WTC11 (cell line): ENCODE results near the gene EVI5L. TPM values are rescaled to one million over a fixed set of nuclear protein-coding genes. Genes with fewer than 3 reads are reported as not detected.

Experiments used
- ATAC-seq: fragments of 200-7000 bp; cut with Tn5 transposase; 2 replicates; pipeline ENCODE4 v1.10.0; 2021; ENCODE audit warnings: mild to moderate bottlenecking, moderate library complexity
- CTCF ChIA-PET: fragments of 300-600 bp; sonication (Branson Sonifier 250); formaldehyde crosslinking; loops from one replicate; lab custom pipeline; 2021; ENCODE audit warnings: antibody characterized with exemption; lab: Charles Lee
- POLR2A ChIA-PET: fragments of 350-600 bp; sonication (Branson Sonifier 250); formaldehyde crosslinking; loops from one replicate; lab custom pipeline; 2021; ENCODE audit warnings: antibody characterized with exemption; lab: Charles Lee
- DNase-seq: peaks from one replicate; pipeline ENCODE4 v3.0.0; 2021; ENCODE audit warnings: low spot score
- H3K27ac Mint-ChIP-seq: 2 replicates; pipeline ENCODE4 v1.8.0; 2021; ENCODE audit warnings: mixed read lengths
- H3K27me3 Mint-ChIP-seq: 2 replicates; pipeline ENCODE4 v1.8.0; 2021; ENCODE audit warnings: low read depth, mild to moderate bottlenecking, moderate library complexity, mixed read lengths
- H3K36me3 Mint-ChIP-seq: 2 replicates; pipeline ENCODE4 v1.8.0; 2021; ENCODE audit warnings: mixed read lengths
- H3K4me1 Mint-ChIP-seq: 2 replicates; pipeline ENCODE4 v1.8.0; 2022; ENCODE audit warnings: mixed read lengths
- H3K4me3 Mint-ChIP-seq: 2 replicates; pipeline ENCODE4 v1.8.0; 2021; ENCODE audit warnings: mild to moderate bottlenecking, moderate library complexity, mixed read lengths
- H3K9me3 Mint-ChIP-seq: 2 replicates; pipeline ENCODE4 v1.8.0; 2021; ENCODE audit warnings: mixed read lengths
- ATF6 ChIP-seq: sonication (generic); formaldehyde crosslinking; IDR thresholded peaks from 2 replicates; pipeline ENCODE4 v1.8.1; 2023; ENCODE audit warnings: mild to moderate bottlenecking, missing genetic modification reagents
- CDX4 ChIP-seq: fragments of 250-450 bp; sonication (Bioruptor Pico); IDR thresholded peaks from 2 replicates; pipeline ENCODE4 v1.9.0; 2021; ENCODE audit warnings: moderate library complexity, mild to moderate bottlenecking, inconsistent platforms, borderline replicate concordance
- CREB1 ChIP-seq: sonication (generic); formaldehyde crosslinking; IDR thresholded peaks from 2 replicates; pipeline ENCODE4 v1.8.0; 2023; ENCODE audit warnings: mild to moderate bottlenecking, missing genetic modification reagents
- FOXK1 ChIP-seq: sonication (generic); formaldehyde crosslinking; IDR thresholded peaks from 2 replicates; pipeline ENCODE4 v1.8.0; 2022; ENCODE audit warnings: mild to moderate bottlenecking, moderate library complexity, missing genetic modification reagents
- GRHL2 ChIP-seq: fragments of 250-450 bp; sonication (Bioruptor Pico); IDR thresholded peaks from 2 replicates; pipeline ENCODE4 v1.8.0; 2022; ENCODE audit warnings: mild to moderate bottlenecking, moderate library complexity; ENCODE audit not compliant: insufficient replicate concordance, severe bottlenecking
- GTF2I ChIP-seq: fragments of 250-450 bp; sonication (Bioruptor Pico); conservative IDR thresholded peaks from 2 replicates; pipeline ENCODE4 v1.4.0; 2021; ENCODE audit warnings: mild to moderate bottlenecking
- HMGXB4 ChIP-seq: sonication (generic); formaldehyde crosslinking; IDR thresholded peaks from 2 replicates; pipeline ENCODE4 v1.8.1; 2023; ENCODE audit warnings: mild to moderate bottlenecking, moderate library complexity, missing genetic modification reagents
- JAZF1 ChIP-seq: fragments of 250-450 bp; sonication (Bioruptor Pico); IDR thresholded peaks from 2 replicates; pipeline ENCODE4 v1.9.0; 2021; ENCODE audit warnings: moderate library complexity, mild to moderate bottlenecking, inconsistent platforms
- JUN ChIP-seq: sonication (generic); formaldehyde crosslinking; IDR thresholded peaks from 2 replicates; pipeline ENCODE4 v1.8.0; 2023; ENCODE audit warnings: mild to moderate bottlenecking, missing genetic modification reagents
- KAT7 ChIP-seq: sonication (generic); formaldehyde crosslinking; IDR thresholded peaks from 2 replicates; pipeline ENCODE4 v1.8.1; 2023; ENCODE audit warnings: missing genetic modification reagents, mild to moderate bottlenecking, borderline replicate concordance
- NFE2L1 ChIP-seq: sonication (generic); formaldehyde crosslinking; IDR thresholded peaks from 2 replicates; pipeline ENCODE4 v1.8.1; 2023; ENCODE audit warnings: missing genetic modification reagents
- NFYB ChIP-seq: sonication (generic); formaldehyde crosslinking; conservative IDR thresholded peaks from 2 replicates; pipeline ENCODE4 v1.8.0; 2022; ENCODE audit warnings: low read depth, missing genetic modification reagents
- NR1H2 ChIP-seq: sonication (generic); formaldehyde crosslinking; IDR thresholded peaks from 2 replicates; pipeline ENCODE4 v1.9.0; 2021; ENCODE audit warnings: mild to moderate bottlenecking, moderate library complexity, missing genetic modification reagents
- PREB ChIP-seq: sonication (generic); formaldehyde crosslinking; IDR thresholded peaks from 2 replicates; pipeline ENCODE4 v1.8.1; 2022; ENCODE audit warnings: mild to moderate bottlenecking, missing genetic modification reagents, moderate library complexity, borderline replicate concordance
- PRRX2 ChIP-seq: fragments of 250-450 bp; sonication (Bioruptor Pico); IDR thresholded peaks from 2 replicates; pipeline ENCODE4 v1.8.0; 2021; ENCODE audit warnings: mild to moderate bottlenecking
- RORB ChIP-seq: fragments of 250-450 bp; sonication (Bioruptor Pico); IDR thresholded peaks from 2 replicates; pipeline ENCODE4 v1.9.0; 2021; ENCODE audit warnings: mild to moderate bottlenecking
- SMAD3 ChIP-seq: sonication (generic); formaldehyde crosslinking; IDR thresholded peaks from 2 replicates; pipeline ENCODE4 v1.8.0; 2022; ENCODE audit warnings: missing genetic modification reagents, mild to moderate bottlenecking, borderline replicate concordance
- STAT6 ChIP-seq: sonication (generic); formaldehyde crosslinking; conservative IDR thresholded peaks from 2 replicates; pipeline ENCODE4 v1.8.1; 2023; ENCODE audit warnings: mild to moderate bottlenecking, low read depth, missing genetic modification reagents, moderate library complexity
- TEAD1 ChIP-seq: sonication (generic); formaldehyde crosslinking; IDR thresholded peaks from 2 replicates; pipeline ENCODE4 v1.8.0; 2022; ENCODE audit warnings: mild to moderate bottlenecking, missing genetic modification reagents
- TEAD4 ChIP-seq: sonication (generic); formaldehyde crosslinking; IDR thresholded peaks from 2 replicates; pipeline ENCODE4 v1.8.0; 2022; ENCODE audit warnings: mild to moderate bottlenecking, missing genetic modification reagents
- ZNF121 ChIP-seq: sonication (generic); formaldehyde crosslinking; IDR thresholded peaks from 2 replicates; pipeline ENCODE4 v1.8.0; 2023; ENCODE audit warnings: missing genetic modification reagents
- ZNF138 ChIP-seq: sonication (generic); formaldehyde crosslinking; conservative IDR thresholded peaks from 2 replicates; pipeline ENCODE4 v1.8.1; 2022; ENCODE audit warnings: mild to moderate bottlenecking, moderate library complexity, missing genetic modification reagents
- ZNF232 ChIP-seq: sonication (generic); formaldehyde crosslinking; IDR thresholded peaks from 2 replicates; pipeline ENCODE4 v1.8.0; 2022; ENCODE audit warnings: mild to moderate bottlenecking, missing genetic modification reagents
- ZNF532 ChIP-seq: fragments of 250-450 bp; sonication (Bioruptor Pico); IDR thresholded peaks from 2 replicates; pipeline ENCODE4 v1.9.0; 2021; ENCODE audit warnings: mild to moderate bottlenecking, borderline replicate concordance
- total RNA-seq: library from RNA; stranded (reverse); gene quantifications from 3 replicates; pipeline ENCODE4 v1.2.3, GENCODE V29; 2021

Gene EVI5L
- total RNA-seq, 1 experiment from 2014 or later = 10.5 TPM

GRCh38 chr19:7855426-7856108 is 25.5 kb downstream of the EVI5L start:
- Mint-ChIP-seq H3K36me3 (no peaks in the 10 kb centered on the region), H3K9me3 (no peaks in the 10 kb centered on the region), H3K27ac (no peak overlapping the region), H3K4me1 (peaks cover 8% of the 10 kb centered on the region), H3K27me3 (peaks cover 51% of the 10 kb centered on the region), H3K4me3 (no peak overlapping the region)
- ChIA-PET POLR2A (no interaction called here), CTCF (no interaction called here)
- DNase-seq (no peak), ATAC-seq (no peak)
- TF ChIP-seq SMAD3 (CRISPR knock-in tag) (no peak), HMGXB4 (CRISPR knock-in tag) (no peak), NFE2L1 (no peak), PRRX2 (no peak), CREB1 (no peak), GRHL2 (CRISPR knock-in tag) (no peak), KAT7 (CRISPR knock-in tag) (no peak), JUN (CRISPR knock-in tag) (no peak), ZNF232 (CRISPR knock-in tag) (no peak)

- CTCF ChIA-PET = interaction anchor here (0.6 to 3.1 kb wide), 4 partner anchors 13 to 662 kb away, joined by 3 to 65 read pairs (median 17); no protein-coding TSS in a partner anchor
- POLR2A ChIA-PET = no interaction called here
- TF ChIP-seq NR1H2 (CRISPR knock-in tag) (no peak), CDX4 (CRISPR knock-in tag) (no peak), ZNF121 (CRISPR knock-in tag) (no peak), RORB (CRISPR knock-in tag) (no peak), STAT6 (CRISPR knock-in tag) (no peak), GTF2I (CRISPR knock-in tag) (no peak), ZNF138 (CRISPR knock-in tag) (no peak), NFYB (no peak), TEAD1 (CRISPR knock-in tag) (no peak), JAZF1 (no peak), FOXK1 (CRISPR knock-in tag) (no peak), ATF6 (no peak), PREB (CRISPR knock-in tag) (no peak), TEAD4 (CRISPR knock-in tag) (no peak), ZNF532 (no peak)
Measured at GRCh38 chr19:7856109-7856591, 26.1 kb downstream of the EVI5L start.

More at GRCh38 chr19:7856109-7856591, 26.1 kb downstream of the EVI5L start:
- H3K9me3 Mint-ChIP-seq = no peaks in the 10 kb centered on the region
- DNase-seq (no peak), ATAC-seq (no peak)
- peaks cover 12% of the 10 kb centered on the region for H3K4me1 Mint-ChIP-seq
- no peak overlapping the region for H3K27ac Mint-ChIP-seq
- H3K4me3 Mint-ChIP-seq = no peak overlapping the region
- peaks cover 57% of the 10 kb centered on the region for H3K27me3 Mint-ChIP-seq
- H3K36me3 Mint-ChIP-seq = no peaks in the 10 kb centered on the region
